HepG2 (cell line): Measurements from ENCODE around the gene CHRNG. TPM values are rescaled to one million over a fixed set of nuclear protein-coding genes. Genes with fewer than 3 reads are reported as not detected.

Experiments used
- HMGA1 ChIP-seq: sonication (generic); formaldehyde crosslinking; conservative IDR thresholded peaks from 2 replicates; pipeline ENCODE4 v1.4.0; 2020; ENCODE audit warnings: missing genetic modification reagents
- NR2C2 ChIP-seq: sonication (generic); formaldehyde crosslinking; IDR thresholded peaks from 2 replicates; pipeline ENCODE4 v1.4.0; 2020; ENCODE audit warnings: missing genetic modification reagents, mild to moderate bottlenecking, moderate library complexity, borderline replicate concordance
- PHF8 ChIP-seq: sonication (generic); formaldehyde crosslinking; IDR thresholded peaks from 2 replicates; pipeline ENCODE4 v1.5.0; 2020; ENCODE audit warnings: missing genetic modification reagents
- PITX1 ChIP-seq: sonication (generic); formaldehyde crosslinking; IDR thresholded peaks from 2 replicates; pipeline ENCODE4 v1.5.1; 2020; ENCODE audit warnings: mild to moderate bottlenecking, missing genetic modification reagents
- RELA ChIP-seq: sonication (generic); formaldehyde crosslinking; IDR thresholded peaks from 2 replicates; pipeline ENCODE4 v1.4.0; 2020; ENCODE audit warnings: missing genetic modification reagents
- RFX3 ChIP-seq: IDR thresholded peaks from 2 replicates; pipeline ENCODE4 v1.6.1; 2016; ENCODE audit warnings: missing biosample characterization, missing genetic modification reagents
- SAFB2 ChIP-seq: sonication (generic); formaldehyde crosslinking; IDR thresholded peaks from 2 replicates; pipeline ENCODE4 v1.5.1; 2020; ENCODE audit warnings: missing genetic modification reagents, low read depth, mild to moderate bottlenecking, borderline replicate concordance
- SP2 ChIP-seq: sonication (generic); formaldehyde crosslinking; IDR thresholded peaks from 2 replicates; pipeline ENCODE4 v1.5.1; 2020; ENCODE audit warnings: mild to moderate bottlenecking, missing genetic modification reagents
- USF2 ChIP-seq, 2 experiments: sonication (generic) in 1 of 2; formaldehyde crosslinking in 1 of 2; IDR thresholded peaks; 2 replicates each; pipeline versions ENCODE4 v1.5.1 to v1.6.1; 2011 to 2020; ENCODE audit warnings: borderline replicate concordance in 1 of 2, low read depth in 1 of 2, low read length in 1 of 2, mild to moderate bottlenecking in 1 of 2, missing genetic modification reagents in 1 of 2, moderate library complexity in 1 of 2
- ZBTB46 ChIP-seq: sonication (generic); formaldehyde crosslinking; IDR thresholded peaks from 2 replicates; pipeline ENCODE4 v1.4.0; 2020; ENCODE audit warnings: mild to moderate bottlenecking, missing genetic modification reagents, borderline replicate concordance
- ZGPAT ChIP-seq: IDR thresholded peaks from 2 replicates; pipeline ENCODE4 v1.6.1; 2016; ENCODE audit warnings: mild to moderate bottlenecking
- ZKSCAN5 ChIP-seq: sonication (generic); formaldehyde crosslinking; IDR thresholded peaks from 2 replicates; pipeline ENCODE4 v1.5.1; 2020; ENCODE audit warnings: mild to moderate bottlenecking, missing genetic modification reagents
- ZMYM4 ChIP-seq: sonication (generic); formaldehyde crosslinking; IDR thresholded peaks from 2 replicates; pipeline ENCODE4 v1.8.1; 2023; ENCODE audit warnings: mild to moderate bottlenecking, missing genetic modification reagents
- ZNF205 ChIP-seq: IDR thresholded peaks from 2 replicates; pipeline ENCODE4 v1.6.1; 2018; ENCODE audit warnings: missing biosample characterization, missing genetic modification reagents
- ZNF225 ChIP-seq: sonication (generic); formaldehyde crosslinking; IDR thresholded peaks from 2 replicates; pipeline ENCODE4 v1.4.0; 2020; ENCODE audit warnings: mild to moderate bottlenecking, missing genetic modification reagents
- ZNF605 ChIP-seq: sonication (generic); formaldehyde crosslinking; IDR thresholded peaks from 2 replicates; pipeline ENCODE4 v1.8.0; 2022; ENCODE audit warnings: mild to moderate bottlenecking, missing genetic modification reagents
- polyA plus RNA-seq, 8 experiments: library from polyadenylated mRNA; depleted of rRNA in 3 of 8; stranded (reverse) in 7 of 8; unstranded in 1 of 8; fragments of >200 nt; fragmentation: Illumina TruSeq in 4 of 8; extraction: Trizol in 4 of 8; gene quantifications; 2 replicates each; pipeline versions ENCODE4 v1.2.1 to v1.2.3, GENCODE V29; 2011 to 2016; ENCODE audit warnings: low read depth in 4 of 8, missing spikeins in 1 of 8, mixed read lengths in 1 of 8; ENCODE audit not compliant: insufficient read depth in 1 of 8
- total RNA-seq, 5 experiments: library from RNA; depleted of rRNA; stranded (reverse); fragments of >200 nt; fragmentation: Illumina TruSeq; extraction: Trizol; gene quantifications; 2 replicates each; pipeline ENCODE4 v1.2.3, GENCODE V29; 2016; ENCODE audit warnings: low read depth in 1 of 5
- TF ChIP-seq, protein P1 (sequence below): sonication (generic); formaldehyde crosslinking; IDR thresholded peaks from 2 replicates; pipeline ENCODE4 v1.9.0; 2022; ENCODE audit warnings: missing genetic modification reagents, mild to moderate bottlenecking, borderline replicate concordance
- TF ChIP-seq, protein P2 (sequence below): sonication (generic); formaldehyde crosslinking; IDR thresholded peaks from 2 replicates; pipeline ENCODE4 v1.8.0; 2022; ENCODE audit warnings: mild to moderate bottlenecking, missing genetic modification reagents, moderate library complexity

The CHRNG gene
- total and polyA plus RNA-seq, 2 of the 13 experiments (the other 11 are each of a cell fraction or from before 2014, with no cell fraction given) = not detected

GRCh38 chr2:232539298-232540231, at the start of gene CHRNG (continued):
- TF ChIP-seq ZGPAT (CRISPR knock-in tag) = no peak
- TF ChIP-seq ZMYM4 (CRISPR knock-in tag) = no peak
- TF ChIP-seq, protein P1, sequence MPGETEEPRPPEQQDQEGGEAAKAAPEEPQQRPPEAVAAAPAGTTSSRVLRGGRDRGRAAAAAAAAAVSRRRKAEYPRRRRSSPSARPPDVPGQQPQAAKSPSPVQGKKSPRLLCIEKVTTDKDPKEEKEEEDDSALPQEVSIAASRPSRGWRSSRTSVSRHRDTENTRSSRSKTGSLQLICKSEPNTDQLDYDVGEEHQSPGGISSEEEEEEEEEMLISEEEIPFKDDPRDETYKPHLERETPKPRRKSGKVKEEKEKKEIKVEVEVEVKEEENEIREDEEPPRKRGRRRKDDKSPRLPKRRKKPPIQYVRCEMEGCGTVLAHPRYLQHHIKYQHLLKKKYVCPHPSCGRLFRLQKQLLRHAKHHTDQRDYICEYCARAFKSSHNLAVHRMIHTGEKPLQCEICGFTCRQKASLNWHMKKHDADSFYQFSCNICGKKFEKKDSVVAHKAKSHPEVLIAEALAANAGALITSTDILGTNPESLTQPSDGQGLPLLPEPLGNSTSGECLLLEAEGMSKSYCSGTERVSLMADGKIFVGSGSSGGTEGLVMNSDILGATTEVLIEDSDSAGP (CRISPR knock-in tag) = peak; percentile 23; the same call in 1 of the 2 replicates
- TF ChIP-seq ZNF205 = no peak
- TF ChIP-seq PHF8 (CRISPR knock-in tag) = no peak
- TF ChIP-seq ZNF605 (CRISPR knock-in tag) = no peak
- TF ChIP-seq USF2 (IDR thresholded peaks at IDR 0.05; ENCODE audit: low read depth, low read length) = no peak
- no peak for TF ChIP-seq USF2 (CRISPR knock-in tag; IDR thresholded peaks at IDR 0.05; ENCODE audit: borderline replicate concordance)
- TF ChIP-seq ZBTB46 (CRISPR knock-in tag) = no peak
- TF ChIP-seq RFX3 (CRISPR knock-in tag) = no peak
- no peak for TF ChIP-seq SAFB2 (CRISPR knock-in tag)
- no peak for TF ChIP-seq ZKSCAN5 (CRISPR knock-in tag)
- TF ChIP-seq ZNF225 (CRISPR knock-in tag) = 0 out of 2 replicates have a peak, but pooled peaks have one; percentile 17
- no peak for TF ChIP-seq SP2
- no peak for TF ChIP-seq HMGA1
- no peak for TF ChIP-seq PITX1 (CRISPR knock-in tag)
- no peak for TF ChIP-seq RELA (CRISPR knock-in tag)
- TF ChIP-seq, protein P2, sequence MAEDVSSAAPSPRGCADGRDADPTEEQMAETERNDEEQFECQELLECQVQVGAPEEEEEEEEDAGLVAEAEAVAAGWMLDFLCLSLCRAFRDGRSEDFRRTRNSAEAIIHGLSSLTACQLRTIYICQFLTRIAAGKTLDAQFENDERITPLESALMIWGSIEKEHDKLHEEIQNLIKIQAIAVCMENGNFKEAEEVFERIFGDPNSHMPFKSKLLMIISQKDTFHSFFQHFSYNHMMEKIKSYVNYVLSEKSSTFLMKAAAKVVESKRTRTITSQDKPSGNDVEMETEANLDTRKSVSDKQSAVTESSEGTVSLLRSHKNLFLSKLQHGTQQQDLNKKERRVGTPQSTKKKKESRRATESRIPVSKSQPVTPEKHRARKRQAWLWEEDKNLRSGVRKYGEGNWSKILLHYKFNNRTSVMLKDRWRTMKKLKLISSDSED = no peak
- TF ChIP-seq NR2C2 (CRISPR knock-in tag) = no peak
